Peyer's patch (tissue), 4 donors: ENCODE results near the gene DMD.

Source experiments
- POLR2A ChIP-seq, 2 donors: fragments of 450-650 bp; IDR thresholded peaks; one replicate each; pipeline ENCODE4 v1.5.1; 2017; ENCODE audit warnings: antibody characterized with exemption in 2 of 2, mild to moderate bottlenecking in 2 of 2, moderate library complexity in 2 of 2
- TF ChIP-seq, protein P1 (sequence below), 6 experiments: fragments of 450-650 bp in 4 of 6; fragments of 200-600 bp in 2 of 6; sonication (generic) in 1 of 6; IDR thresholded peaks; one replicate each; pipeline ENCODE4 v1.5.1; 2017 to 2019; ENCODE audit warnings: antibody characterized with exemption in 6 of 6, mild to moderate bottlenecking in 3 of 6, moderate library complexity in 1 of 6

DNA sequence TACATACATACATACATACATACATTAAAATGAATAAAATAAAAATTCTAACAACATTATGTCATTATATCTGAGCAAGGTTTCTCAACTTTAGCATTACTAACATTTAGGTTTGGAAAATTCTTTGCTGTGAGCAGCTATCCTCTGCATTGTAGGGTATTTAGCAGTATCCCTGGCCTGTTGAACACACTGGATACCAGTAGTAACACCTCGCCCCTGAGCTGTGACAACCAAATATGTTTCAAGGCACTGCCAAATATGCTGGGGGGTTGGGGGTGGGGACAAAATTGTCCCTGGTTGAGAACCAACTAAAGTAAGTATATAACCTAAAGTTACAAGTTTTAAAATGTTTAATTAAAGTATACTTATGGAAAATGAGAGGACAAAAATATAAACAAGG, 1278.6 kb downstream of the DMD start:
- TF ChIP-seq, protein P1, sequence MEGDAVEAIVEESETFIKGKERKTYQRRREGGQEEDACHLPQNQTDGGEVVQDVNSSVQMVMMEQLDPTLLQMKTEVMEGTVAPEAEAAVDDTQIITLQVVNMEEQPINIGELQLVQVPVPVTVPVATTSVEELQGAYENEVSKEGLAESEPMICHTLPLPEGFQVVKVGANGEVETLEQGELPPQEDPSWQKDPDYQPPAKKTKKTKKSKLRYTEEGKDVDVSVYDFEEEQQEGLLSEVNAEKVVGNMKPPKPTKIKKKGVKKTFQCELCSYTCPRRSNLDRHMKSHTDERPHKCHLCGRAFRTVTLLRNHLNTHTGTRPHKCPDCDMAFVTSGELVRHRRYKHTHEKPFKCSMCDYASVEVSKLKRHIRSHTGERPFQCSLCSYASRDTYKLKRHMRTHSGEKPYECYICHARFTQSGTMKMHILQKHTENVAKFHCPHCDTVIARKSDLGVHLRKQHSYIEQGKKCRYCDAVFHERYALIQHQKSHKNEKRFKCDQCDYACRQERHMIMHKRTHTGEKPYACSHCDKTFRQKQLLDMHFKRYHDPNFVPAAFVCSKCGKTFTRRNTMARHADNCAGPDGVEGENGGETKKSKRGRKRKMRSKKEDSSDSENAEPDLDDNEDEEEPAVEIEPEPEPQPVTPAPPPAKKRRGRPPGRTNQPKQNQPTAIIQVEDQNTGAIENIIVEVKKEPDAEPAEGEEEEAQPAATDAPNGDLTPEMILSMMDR (IDR thresholded peaks at IDR 0.05): no peak
- TF ChIP-seq POLR2A (IDR thresholded peaks at IDR 0.05): no peak
